ENCODE data around the gene ABCD3.

GRCh38 chr1:94486990-94487389, 68.8 kb downstream of the ABCD3 start:
- TF ChIP-seq CTCF (IDR thresholded peaks at IDR 0.05): no peak
- no peak for TF ChIP-seq EP300 (IDR thresholded peaks at IDR 0.05; ENCODE audit: low read depth)
- no peak for TF ChIP-seq POLR2A (IDR thresholded peaks at IDR 0.05)
- no peak for TF ChIP-seq POLR2AphosphoS5 (IDR thresholded peaks at IDR 0.05)
